NCI-H748 (cell line): ENCODE measurements around the gene KLHL5.
"Not testable (repeated sequence)": the region's sequence is repeated elsewhere in the genome, so short reads cannot be mapped to it uniquely, and the experiment has no call there.

Source experiments
- DNase-seq: peaks from one replicate; lab custom pipeline; 2025; ENCODE audit not compliant: unreplicated experiment; lab: John Stamatoyannopoulos, UW

The KLHL5 gene, protein sequence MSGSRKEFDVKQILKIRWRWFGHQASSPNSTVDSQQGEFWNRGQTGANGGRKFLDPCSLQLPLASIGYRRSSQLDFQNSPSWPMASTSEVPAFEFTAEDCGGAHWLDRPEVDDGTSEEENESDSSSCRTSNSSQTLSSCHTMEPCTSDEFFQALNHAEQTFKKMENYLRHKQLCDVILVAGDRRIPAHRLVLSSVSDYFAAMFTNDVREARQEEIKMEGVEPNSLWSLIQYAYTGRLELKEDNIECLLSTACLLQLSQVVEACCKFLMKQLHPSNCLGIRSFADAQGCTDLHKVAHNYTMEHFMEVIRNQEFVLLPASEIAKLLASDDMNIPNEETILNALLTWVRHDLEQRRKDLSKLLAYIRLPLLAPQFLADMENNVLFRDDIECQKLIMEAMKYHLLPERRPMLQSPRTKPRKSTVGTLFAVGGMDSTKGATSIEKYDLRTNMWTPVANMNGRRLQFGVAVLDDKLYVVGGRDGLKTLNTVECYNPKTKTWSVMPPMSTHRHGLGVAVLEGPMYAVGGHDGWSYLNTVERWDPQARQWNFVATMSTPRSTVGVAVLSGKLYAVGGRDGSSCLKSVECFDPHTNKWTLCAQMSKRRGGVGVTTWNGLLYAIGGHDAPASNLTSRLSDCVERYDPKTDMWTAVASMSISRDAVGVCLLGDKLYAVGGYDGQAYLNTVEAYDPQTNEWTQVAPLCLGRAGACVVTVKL

DNA sequence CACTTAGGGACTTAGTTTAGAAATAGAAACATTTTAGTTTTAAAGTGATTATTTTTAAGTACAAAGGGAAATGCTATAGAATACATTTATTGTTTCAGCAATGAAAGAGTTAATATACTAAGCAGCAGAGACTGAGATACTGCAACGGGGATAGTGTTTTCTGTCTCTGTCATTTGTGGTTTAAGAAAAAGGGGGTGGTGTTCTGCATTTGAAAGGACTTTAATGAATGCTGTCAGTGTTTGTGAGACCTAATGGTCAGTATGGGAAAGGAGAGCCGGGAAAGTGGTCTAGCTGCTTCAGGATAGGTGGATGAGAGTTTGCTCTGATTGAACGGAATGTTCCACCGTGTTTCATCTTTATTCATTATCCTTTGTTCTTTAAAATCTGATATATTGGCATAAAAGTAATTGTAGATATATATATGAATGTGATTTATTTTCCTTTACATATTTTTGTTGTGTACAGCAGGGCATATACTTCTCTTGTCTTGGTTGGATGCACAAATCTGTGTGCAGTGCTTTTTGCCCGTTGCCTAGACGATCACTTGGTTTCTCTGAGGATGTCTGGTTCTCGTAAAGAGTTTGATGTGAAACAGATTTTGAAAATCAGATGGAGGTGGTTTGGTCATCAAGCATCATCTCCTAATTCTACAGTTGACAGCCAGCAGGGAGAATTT, at the start of gene KLHL5:
TSS of gene KLHL5 (plus strand) at position 139 of the 676 bp plus-strand sequence. CDS start at position 560, 421 bp downstream.
- no peak for DNase-seq

DNA sequence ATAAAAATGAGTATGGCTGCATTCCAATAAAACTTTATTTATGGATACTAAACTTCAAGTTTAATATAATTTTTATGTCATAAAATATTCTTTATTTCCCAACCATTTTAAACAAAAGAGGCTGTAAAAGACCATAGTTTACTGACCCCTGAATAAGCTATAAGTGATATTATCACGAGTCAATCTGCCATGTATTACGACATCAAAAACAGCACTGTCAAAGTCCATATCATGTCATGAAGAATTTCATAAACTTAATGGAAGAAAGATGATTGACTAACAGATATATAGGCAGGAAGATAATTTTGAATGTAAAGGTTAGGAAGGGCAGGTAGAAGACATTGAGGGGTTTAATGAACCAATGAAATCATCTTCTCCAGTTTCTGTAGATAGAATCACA, 48.0 kb upstream of the KLHL5 start:
- no peak for DNase-seq

DNA sequence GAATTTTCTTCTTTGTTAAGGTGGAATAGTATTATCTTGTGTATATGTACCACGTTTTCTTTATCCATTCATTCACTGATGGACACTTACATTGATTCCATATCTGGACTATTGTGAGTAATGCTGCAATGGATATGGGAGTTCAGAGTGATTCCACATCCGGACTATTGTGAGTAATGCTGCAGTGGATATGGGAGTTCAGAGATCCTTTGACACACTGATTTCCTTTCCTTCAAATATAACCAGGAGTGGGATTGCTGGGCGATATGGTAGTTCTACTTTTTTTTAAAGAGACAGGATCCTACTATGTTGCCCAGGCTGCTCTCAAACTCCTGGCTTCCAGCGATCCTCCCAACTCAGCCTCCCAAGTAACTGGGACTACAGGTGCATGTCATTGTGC, 41.9 kb upstream of the KLHL5 start:
- no peak for DNase-seq

DNA sequence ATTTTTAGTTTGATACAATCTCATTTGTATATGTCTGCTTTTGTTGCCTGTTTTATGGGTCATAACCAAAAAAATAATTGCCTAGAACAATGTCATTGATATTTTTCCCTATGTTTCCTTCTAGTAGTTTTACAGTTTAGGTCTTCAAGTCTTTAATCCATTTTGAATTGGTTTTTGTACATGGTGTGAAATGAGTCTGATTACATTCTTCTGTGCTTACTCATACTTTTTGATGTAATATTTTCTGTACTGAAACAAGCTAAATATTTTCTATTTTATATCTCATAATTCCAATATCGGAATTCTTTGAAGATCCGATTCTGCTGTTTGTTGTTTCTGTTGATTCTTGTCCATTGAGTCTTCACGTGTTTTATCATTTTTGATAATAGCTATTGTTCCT, 40.4 kb upstream of the KLHL5 start:
- no peak for DNase-seq

DNA sequence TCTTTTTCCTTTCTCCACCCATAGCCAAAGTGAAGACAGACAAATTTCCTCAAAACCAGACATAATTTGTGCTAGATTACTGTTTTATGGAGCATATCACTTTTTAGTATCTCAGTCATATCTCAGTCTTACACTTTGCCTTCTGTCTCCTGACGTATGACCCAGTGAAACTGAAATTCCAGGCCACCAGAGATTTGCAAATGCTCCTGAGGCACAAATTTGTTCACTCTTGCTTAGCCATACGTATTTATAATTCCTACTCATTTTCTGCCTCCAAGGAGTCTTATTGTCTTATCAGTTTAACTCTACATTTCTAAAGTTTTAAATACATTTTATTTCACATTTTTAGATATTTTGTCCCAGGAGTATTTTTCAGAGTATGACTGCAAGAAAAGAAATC, 39.8 kb upstream of the KLHL5 start:
- DNase-seq = no peak

DNA sequence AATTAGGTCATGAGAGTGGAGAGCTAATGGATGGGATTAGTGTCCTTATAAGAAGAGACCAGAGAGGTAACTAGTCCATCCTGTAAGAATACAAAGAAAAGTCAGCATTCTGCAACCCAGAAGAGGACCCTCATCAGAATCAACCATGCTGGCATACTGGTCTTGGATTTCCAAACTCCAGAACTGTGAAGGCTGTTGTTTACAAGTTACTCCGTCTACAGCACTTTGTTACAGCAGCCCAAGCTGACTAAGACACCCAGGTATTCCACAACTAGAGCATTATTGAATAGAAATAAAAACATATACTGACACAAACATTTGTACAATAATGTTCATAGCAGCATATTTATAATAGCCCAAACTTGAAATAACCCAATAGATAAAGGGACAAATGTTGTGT, 39.0 kb upstream of the KLHL5 start:
- no peak for DNase-seq

DNA sequence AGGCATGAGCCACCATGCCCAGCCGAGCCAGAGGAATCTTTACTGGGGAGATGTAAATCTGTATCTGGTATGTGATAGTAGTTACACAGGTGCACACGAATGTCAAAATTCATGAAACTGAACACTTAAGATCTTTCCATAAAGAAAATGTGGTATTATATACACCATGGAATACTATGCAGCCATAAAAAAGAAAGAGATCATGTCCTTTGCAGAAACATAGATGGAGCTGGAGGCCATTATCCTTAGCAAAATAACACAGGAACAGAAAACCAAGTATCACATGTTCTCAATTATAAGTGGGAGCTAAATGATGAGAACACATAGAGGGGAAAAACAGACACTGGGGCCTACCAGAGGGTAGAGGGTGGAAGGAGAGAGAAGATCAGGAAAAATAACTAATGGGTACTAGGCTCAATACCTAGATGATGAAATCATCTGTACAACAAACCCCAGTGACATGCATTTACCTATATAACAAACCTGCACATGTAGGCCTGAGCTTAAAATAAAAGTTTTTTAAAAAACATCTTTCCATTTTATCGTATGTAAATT, 37.6 kb upstream of the KLHL5 start:
- DNase-seq = no peak

DNA sequence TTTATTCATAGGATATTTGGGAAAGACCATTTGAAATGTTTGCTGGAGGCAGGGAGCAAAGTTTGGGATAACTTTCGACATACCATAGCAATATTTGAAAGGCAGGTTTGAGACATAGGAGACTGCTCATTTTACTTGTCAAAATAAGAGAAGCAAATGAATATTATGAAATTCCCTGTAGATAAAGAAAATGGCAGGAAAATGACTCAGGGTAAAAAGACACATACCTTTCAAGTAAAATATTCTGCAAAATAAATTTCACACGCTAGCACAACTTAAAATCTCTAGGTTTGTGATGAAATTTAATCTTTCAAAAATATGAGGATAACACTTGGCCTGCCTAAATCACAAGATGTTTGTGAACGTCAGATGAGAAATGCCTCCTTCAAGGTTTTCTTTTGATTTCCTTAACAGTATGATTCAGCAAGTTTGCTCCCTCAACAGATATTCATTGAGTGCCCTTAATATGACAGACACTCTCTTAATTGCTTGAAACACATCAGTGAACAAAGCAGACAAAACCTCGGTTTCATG, 36.4 kb upstream of the KLHL5 start:
- no peak for DNase-seq

DNA sequence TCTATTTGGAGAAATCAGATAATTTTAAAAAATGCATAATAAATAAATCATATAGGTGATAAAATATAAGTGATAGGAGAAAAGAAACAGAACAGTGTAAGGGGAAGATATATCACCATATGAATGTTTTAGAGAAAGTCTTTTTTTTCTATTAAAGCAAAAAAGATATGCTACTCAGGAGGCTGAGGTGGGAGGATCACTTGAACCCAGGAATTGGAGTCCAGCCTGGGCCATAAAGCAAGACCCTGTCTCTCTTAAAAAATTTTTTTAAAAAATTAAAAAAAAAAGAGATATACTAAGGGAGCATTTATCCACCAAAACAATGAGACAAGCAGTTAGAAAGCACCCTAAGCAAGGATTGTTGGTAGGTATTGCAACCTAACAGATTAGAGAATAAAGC, 35.9 kb upstream of the KLHL5 start:
- DNase-seq = no peak

DNA sequence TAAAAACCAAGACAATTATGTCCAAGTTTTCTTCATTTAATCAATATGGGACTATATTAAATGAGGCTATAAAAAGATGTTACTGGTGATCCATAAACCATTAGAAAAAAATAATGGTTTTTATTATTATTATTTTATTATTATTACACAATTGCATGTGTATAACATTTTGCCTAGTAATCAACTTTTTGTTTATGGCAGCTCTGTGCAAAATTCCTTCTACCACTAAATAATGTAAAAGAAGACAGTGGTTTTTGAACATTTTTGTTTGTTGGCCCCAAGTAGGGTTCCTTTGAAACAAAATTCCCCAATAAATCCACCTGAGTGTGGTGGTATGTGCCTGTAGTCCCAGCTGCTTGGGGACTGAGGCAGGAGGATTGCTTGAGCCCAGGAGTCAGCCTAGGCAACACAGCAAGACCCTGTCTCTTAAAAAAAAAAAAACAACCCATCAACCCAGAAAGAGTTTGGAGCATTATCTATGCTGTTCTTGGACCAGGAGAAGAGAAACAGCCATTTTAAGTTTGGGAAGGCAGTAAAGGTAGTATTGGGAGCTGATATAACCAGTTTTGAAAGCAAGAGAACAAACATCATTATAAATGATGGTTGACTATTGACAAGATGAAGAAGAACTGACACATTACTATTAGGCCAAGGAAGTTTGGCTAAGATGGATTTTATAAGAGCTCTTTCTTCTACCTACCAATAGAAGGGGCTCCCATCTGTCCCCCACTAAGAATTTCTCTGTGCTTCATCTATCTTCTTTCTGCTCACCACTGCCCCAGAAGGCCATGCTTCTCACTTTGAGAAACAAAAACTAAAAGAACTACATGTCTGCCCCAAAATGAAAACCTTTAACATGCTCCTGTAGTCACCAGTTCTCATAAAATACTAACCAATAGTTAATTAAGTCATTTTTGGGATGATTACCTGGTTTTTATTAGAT, 32.0 kb upstream of the KLHL5 start:
- DNase-seq = no peak

DNA sequence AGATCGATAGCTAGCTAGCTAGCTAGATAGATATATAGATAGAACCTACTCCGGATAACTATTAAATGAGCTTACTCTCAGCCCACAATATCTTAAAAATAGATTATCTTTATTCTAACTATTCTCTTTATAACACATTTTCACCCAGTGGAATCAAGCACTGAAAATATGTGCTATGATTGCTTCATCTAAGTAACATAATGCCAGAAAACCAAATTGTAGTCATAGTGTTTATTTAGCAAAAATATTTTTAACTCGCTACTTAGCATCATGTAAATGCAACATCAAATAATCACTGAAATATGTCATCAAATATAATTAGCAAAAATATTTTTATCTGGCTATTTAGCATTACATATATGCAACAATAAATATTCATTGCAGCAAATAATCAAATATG, 31.3 kb upstream of the KLHL5 start:
- DNase-seq = no peak

DNA sequence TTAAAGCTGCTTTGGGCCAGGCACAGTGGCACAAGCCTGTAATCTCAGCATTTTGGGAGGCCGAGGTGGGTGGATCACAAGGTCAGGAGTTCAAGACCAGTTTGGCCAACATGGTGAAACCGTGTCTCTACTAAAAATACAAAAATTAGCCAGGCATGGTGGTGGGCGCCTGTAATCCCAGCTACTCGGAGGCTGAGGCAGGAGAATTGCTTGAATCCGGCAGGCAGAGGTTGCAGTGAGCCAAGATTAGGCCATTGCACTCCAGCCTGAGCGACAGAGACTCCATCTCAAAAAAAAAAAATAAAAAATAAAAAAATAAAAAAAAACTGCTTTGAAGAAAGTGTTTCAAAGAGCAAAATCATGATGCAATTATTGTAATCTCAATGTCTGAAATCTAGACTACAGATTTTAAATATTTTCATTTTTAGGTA, 30.4 kb upstream of the KLHL5 start:
- not testable (repeated sequence) for DNase-seq

DNA sequence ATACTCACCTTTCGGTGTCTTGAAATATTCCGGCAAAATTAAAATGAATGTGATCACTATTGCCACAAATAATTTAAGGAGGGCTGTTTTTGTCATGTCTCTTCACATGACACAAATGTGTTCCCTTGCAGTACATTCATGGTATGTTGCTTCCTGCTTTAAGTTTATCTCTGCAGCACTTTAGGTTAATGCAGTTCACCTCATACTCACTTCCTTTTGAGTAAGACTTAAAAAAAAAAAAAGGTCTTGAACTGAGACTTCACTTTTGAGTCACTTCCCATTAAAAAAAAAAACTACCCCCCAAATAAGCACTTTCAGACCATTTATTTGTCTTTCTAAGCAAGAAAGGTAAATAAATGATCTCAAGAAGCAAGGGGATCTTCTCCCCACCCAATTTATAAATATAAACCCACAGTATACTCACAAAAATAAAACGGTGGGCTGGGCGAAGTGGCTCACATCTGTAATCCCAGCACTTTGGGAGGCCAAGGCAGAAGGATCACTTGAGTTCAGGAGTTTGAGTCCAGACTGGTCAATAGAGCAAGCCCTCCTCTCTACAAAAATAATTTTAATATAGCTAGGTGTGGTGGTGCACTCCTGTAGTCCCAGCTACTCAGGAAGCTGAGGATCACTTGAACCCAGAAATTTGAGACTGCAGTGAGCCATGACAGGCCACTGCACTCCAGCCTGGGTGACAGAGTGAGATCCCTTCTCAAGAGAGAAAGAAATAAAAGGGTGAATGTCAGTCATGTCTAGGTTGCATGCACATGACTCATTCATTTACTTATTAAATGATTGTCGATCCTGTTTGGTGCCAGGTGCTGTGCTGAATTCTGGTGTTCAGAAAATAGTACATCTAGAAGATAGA, 29.6 kb upstream of the KLHL5 start, which contains the start of gene TMEM156:
TSS of gene TMEM156 (minus strand) at position 192 of the 868 bp plus-strand sequence. CDS start at position 96, 96 bp downstream.
- no peak for DNase-seq

DNA sequence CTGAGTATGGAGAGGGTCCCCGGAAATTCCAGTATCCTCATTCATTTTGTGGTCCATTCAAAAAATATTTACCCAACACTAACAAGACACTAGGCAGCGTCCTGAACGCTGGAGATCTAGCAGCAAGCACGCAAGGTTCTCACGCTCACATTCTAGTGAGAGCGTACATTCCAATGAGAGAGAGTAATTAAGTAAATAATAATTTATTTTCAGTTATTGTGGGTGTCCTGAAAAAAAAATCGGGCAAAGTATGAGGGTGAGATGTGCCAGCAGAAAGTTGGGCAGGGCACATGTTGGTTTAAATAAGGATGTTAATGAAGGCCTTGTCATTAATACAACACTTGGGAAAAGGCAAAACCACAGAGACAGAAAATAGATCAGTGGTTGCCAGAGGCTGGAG, 25.9 kb upstream of the KLHL5 start:
- DNase-seq = no peak

DNA sequence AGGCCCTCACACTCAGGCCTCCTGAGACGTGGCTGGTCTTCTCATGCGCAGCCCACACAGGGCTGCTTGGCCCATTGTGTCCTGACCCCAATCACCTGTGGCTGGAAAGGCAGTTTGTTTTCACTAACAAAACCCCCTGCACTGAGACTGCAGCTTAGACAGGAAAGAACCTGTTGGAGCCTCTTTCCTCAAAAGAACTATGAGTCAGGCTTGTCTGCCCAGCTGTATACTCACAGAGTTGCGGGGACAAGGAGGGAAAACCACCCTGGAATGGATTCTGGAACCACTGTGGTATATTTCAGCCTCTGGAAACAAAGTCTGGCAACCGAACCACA, 24.6 kb upstream of the KLHL5 start:
- DNase-seq = no peak

DNA sequence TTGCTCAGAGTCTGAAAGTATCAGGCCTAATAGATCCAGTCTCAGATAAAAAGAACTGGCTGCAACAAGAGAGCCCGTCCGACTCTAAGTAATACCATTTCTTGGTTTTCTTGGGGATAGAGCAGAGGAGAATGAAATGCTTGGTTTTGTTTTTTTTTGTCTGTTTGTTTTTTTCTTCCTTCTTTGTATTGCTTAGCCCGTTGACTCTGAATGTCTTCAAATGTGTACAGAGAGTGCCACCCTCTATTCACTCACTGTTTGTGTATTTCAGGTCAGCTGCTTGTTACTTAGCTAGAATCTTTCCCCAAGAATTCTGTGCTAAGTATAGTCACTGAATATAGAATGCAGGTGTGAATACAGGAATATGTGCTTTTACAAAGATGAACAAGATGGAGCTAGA, 24.1 kb upstream of the KLHL5 start:
- DNase-seq = no peak

DNA sequence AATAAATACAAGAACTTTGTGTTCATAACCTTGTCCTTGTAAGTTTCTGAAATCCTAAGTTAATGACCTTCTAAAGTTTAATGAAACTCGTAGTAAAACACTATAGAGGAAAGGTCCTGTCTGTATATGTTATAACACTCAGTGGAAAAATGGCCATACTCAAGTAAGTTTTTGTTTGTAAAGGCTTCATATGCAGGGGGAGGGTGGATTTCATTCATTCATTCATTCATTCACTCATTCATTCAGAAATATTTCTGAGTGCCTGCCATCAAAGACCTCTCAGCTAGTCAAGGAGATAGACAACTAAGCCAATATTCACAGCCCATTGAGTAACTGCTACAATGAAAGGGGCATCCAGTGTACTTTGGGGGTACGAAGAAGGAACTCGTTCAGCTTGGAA, 22.9 kb upstream of the KLHL5 start:
- DNase-seq = no peak

DNA sequence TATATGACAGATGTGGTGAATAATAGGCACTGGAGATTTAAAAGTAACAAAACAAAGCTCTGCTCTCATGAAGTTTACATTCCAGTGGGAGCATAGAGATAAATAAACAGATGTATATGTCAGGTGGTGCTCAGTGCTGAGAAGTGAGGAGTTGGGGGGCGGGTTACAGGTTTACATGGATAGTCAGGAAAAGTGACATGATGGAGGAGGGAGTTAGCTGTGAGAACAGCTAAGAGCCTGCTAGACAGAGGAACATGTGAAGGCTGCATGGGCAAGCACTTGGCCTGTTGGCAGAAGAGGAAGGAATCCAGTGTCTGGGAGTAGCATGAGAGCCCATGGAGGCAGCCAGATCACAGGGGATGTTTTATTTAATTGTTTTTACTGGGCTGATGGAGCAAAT, 19.7 kb upstream of the KLHL5 start:
- DNase-seq = no peak
